H1 (cell line): Measurements from ENCODE around the gene PACSIN2. TPM values are rescaled to one million over a fixed set of nuclear protein-coding genes. Genes with fewer than 3 reads are reported as not detected.

Experiments used
- ATF3 ChIP-seq: IDR thresholded peaks from 2 replicates; pipeline ENCODE4 v1.6.1; 2011; ENCODE audit warnings: low read depth, mild to moderate bottlenecking, low read length; ENCODE audit not compliant: insufficient read depth
- SIN3A ChIP-seq, 2 experiments: IDR thresholded peaks in 1 of 2; conservative IDR thresholded peaks in 1 of 2; 2 replicates each; pipeline ENCODE4 v1.6.1; 2011 to 2012; ENCODE audit warnings: low read length in 2 of 2, improper control_type of control experiment in 1 of 2, low read depth in 1 of 2, mild to moderate bottlenecking in 1 of 2
- polyA plus RNA-seq, 7 experiments: library from polyadenylated mRNA; depleted of rRNA in 3 of 7; stranded (reverse) in 5 of 7; unstranded in 2 of 7; fragments of >200 nt in 5 of 7; fragments of 200-250 nt in 2 of 7; gene quantifications; 1 replicate in 5 of 7; 2 replicates in 1 of 7; 4 replicates in 1 of 7; pipeline versions ENCODE4 v1.2.1 to v1.2.3, GENCODE V29; 2011 to 2013; ENCODE audit warnings: missing spikeins in 2 of 7, mixed read lengths in 2 of 7
- total RNA-seq: library from RNA; stranded (reverse); fragmentation: NEBNext Ultra II Directional; extraction: Animal tissue kit (Norgen Biotek cat#: 25700); gene quantifications from 2 replicates; pipeline ENCODE4 v1.2.1, GENCODE V29; 2021

PACSIN2 gene
- total and polyA plus RNA-seq, 2 of the 8 experiments (the other 6 are each of a cell fraction or from before 2014, with no cell fraction given), result 44.8 to 64.2 TPM

- TF ChIP-seq ATF3 (no peak), SIN3A (conservative IDR thresholded peaks at IDR 0.05 in 1 of 2, IDR thresholded peaks at IDR 0.05 in 1 of 2; ENCODE audit: low read depth in 1 of 2, low read length in 2 of 2) (no peak)
Observed at GRCh38 chr22:42914511-42915076, 100.4 kb downstream of the PACSIN2 start (continued).
